Sigmoid colon (tissue), 4 donors: ENCODE results near the gene ERBB2.

Source experiments
- CTCF ChIP-seq, 4 experiments: fragments of 450-650 bp in 3 of 4; fragments of 200-600 bp in 1 of 4; IDR thresholded peaks; one replicate each; pipeline ENCODE4 v1.5.1; 2016 to 2019; ENCODE audit warnings: antibody characterized with exemption in 4 of 4, mild to moderate bottlenecking in 3 of 4, moderate library complexity in 2 of 4
- POLR2A ChIP-seq, 2 donors: fragments of 450-650 bp; IDR thresholded peaks; one replicate each; pipeline ENCODE4 v1.6.1; 2016; ENCODE audit warnings: antibody characterized with exemption in 2 of 2, mild to moderate bottlenecking in 2 of 2, moderate library complexity in 2 of 2
- POLR2AphosphoS5 ChIP-seq, 4 donors: sonication (generic); formaldehyde crosslinking; IDR thresholded peaks; one replicate each; pipeline ENCODE4 v1.6.1; 2017; ENCODE audit warnings: antibody characterized with exemption in 4 of 4

GRCh38 chr17:39677542-39678339, 22.1 kb upstream of the ERBB2 start:
- no peak for TF ChIP-seq CTCF (IDR thresholded peaks at IDR 0.05)
- no peak for TF ChIP-seq POLR2A (IDR thresholded peaks at IDR 0.05)
- no peak for TF ChIP-seq POLR2AphosphoS5 (IDR thresholded peaks at IDR 0.05)
